Parathyroid adenoma (tissue), 2 donors: ENCODE measurements around the gene TMEM131L.

Experiments
- H2AFZ ChIP-seq: fragments of 300-600 bp; sonication (generic); one replicate; pipeline ENCODE4 v1.7.0; 2017; ENCODE audit warnings: antibody characterized with exemption, mild to moderate bottlenecking
- H3K27ac ChIP-seq: fragments of 300-600 bp; sonication (generic); one replicate; pipeline ENCODE4 v1.7.0; 2017
- H3K27me3 ChIP-seq: fragments of 300-600 bp; sonication (generic); one replicate; pipeline ENCODE4 v1.7.0; 2017; ENCODE audit warnings: low read length; ENCODE audit not compliant: control insufficient read depth, insufficient read depth
- H3K36me3 ChIP-seq: fragments of 300-600 bp; sonication (generic); one replicate; pipeline ENCODE4 v1.7.0; 2017; ENCODE audit warnings: low read length; ENCODE audit not compliant: control insufficient read depth, insufficient read depth
- H3K4me1 ChIP-seq: fragments of 300-600 bp; sonication (generic); one replicate; pipeline ENCODE4 v1.7.0; 2017; ENCODE audit warnings: control low read depth
- H3K4me2 ChIP-seq: fragments of 300-600 bp; sonication (generic); one replicate; pipeline ENCODE4 v1.7.0; 2017; ENCODE audit warnings: low read length
- H3K4me3 ChIP-seq: fragments of 300-600 bp; sonication (generic); one replicate; pipeline ENCODE4 v1.7.0; 2017; ENCODE audit warnings: low read depth, low read length
- H3K79me2 ChIP-seq: fragments of 300-600 bp; sonication (generic); one replicate; pipeline ENCODE4 v1.7.0; 2017; ENCODE audit warnings: control low read depth
- H3K9ac ChIP-seq: fragments of 300-600 bp; sonication (generic); one replicate; pipeline ENCODE4 v1.7.0; 2017; ENCODE audit warnings: mild to moderate bottlenecking
- H3K9me3 ChIP-seq: fragments of 300-600 bp; sonication (generic); one replicate; pipeline ENCODE4 v1.7.0; 2017; ENCODE audit warnings: low read length; ENCODE audit not compliant: control insufficient read depth
- CTCF ChIP-seq: fragments of 300-600 bp; sonication (generic); IDR thresholded peaks from one replicate; pipeline ENCODE4 v1.7.0; 2017; ENCODE audit warnings: antibody characterized with exemption, mild to moderate bottlenecking
- donor health status: primary hyperparathyroidism.

The TMEM131L gene

GRCh38 chr4:153643406-153644383, 177.5 kb downstream of the TMEM131L start:
- no peak overlapping the region for H3K27ac ChIP-seq
- H3K27me3 ChIP-seq, result no peaks in the 10 kb centered on the region
- no peak overlapping the region for H3K4me2 ChIP-seq
- peak; percentile 12 for TF ChIP-seq CTCF
- H3K36me3 ChIP-seq, result no peaks in the 10 kb centered on the region
- no peak overlapping the region for H3K9ac ChIP-seq
- H2AFZ ChIP-seq, result no peak overlapping the region
- no peaks in the 10 kb centered on the region for H3K4me1 ChIP-seq
- H3K79me2 ChIP-seq, result no peaks in the 10 kb centered on the region
- no peaks in the 10 kb centered on the region for H3K9me3 ChIP-seq
- no peak overlapping the region for H3K4me3 ChIP-seq

- no peaks in the 10 kb centered on the region for H3K9me3 ChIP-seq
- no peak for TF ChIP-seq CTCF
- no peak overlapping the region for H3K4me2 ChIP-seq
- H3K36me3 ChIP-seq, result no peaks in the 10 kb centered on the region
- H3K4me3 ChIP-seq, result no peak overlapping the region
- H3K9ac ChIP-seq, result no peak overlapping the region
- H3K27ac ChIP-seq, result no peak overlapping the region
- no peaks in the 10 kb centered on the region for H3K27me3 ChIP-seq
- no peak overlapping the region for H2AFZ ChIP-seq
- no peaks in the 10 kb centered on the region for H3K4me1 ChIP-seq
- H3K79me2 ChIP-seq, result no peaks in the 10 kb centered on the region
Measured at GRCh38 chr4:153645183-153645582, 179.0 kb downstream of the TMEM131L start.

GRCh38 chr4:153646261-153646660, 180.1 kb downstream of the TMEM131L start:
- H3K9me3 ChIP-seq, result no peaks in the 10 kb centered on the region
- H3K4me3 ChIP-seq, result no peak overlapping the region
- no peak overlapping the region for H3K27ac ChIP-seq
- H3K36me3 ChIP-seq, result no peaks in the 10 kb centered on the region
- no peak for TF ChIP-seq CTCF
- H3K4me1 ChIP-seq, result no peaks in the 10 kb centered on the region
- no peak overlapping the region for H3K9ac ChIP-seq
- H3K27me3 ChIP-seq, result no peaks in the 10 kb centered on the region
- no peak overlapping the region for H2AFZ ChIP-seq
- H3K79me2 ChIP-seq, result no peaks in the 10 kb centered on the region
- no peak overlapping the region for H3K4me2 ChIP-seq

DNA sequence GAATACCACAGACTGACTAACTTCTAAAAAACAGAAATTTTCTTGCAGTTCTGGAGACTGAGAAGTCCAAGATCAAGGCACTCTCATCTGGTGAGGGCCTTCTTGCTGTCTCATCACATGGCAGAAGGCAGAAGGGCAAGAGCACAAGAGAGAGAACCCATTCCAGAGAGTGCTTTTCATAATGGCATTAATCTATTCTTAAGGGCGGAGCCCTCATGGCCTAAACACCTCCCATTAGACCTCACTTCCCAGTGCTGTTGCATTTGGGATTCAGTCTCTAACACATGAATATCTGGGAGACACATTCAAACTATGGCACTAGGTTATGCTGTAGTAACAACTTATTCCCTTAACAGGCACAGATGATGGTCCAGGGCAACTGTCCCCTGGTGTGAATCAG, 180.8 kb downstream of the TMEM131L start:
- Histone ChIP-seq H3K36me3 (no peaks in the 10 kb centered on the region), H3K4me1 (no peaks in the 10 kb centered on the region), H3K27me3 (no peaks in the 10 kb centered on the region), H3K9ac (no peak overlapping the region), H3K4me2 (no peak overlapping the region), H3K27ac (no peak overlapping the region), H3K79me2 (no peaks in the 10 kb centered on the region), H3K9me3 (no peaks in the 10 kb centered on the region), H2AFZ (no peak overlapping the region), H3K4me3 (no peak overlapping the region)
- no peak for TF ChIP-seq CTCF

DNA sequence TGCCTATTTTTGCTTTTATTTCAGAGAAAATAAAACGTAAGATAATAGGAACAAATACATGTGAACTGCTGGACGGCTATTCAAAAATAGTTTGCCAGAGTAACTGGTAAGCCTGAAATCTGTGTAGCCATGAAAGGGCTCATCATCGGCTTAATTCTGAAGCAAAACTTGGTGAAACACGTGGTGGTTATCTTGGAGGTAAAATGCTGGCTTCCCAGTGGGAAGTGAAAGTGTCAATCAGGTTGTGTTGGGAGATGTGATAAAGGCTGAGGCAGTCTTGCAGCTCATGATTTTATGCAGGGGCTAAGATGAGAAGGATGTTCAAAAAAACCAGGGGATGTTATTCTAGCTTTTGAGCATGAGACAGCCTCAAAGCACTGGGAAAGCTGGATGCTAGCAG, 181.8 kb downstream of the TMEM131L start:
- Histone ChIP-seq H3K4me3 (no peak overlapping the region), H3K4me2 (no peak overlapping the region), H2AFZ (no peak overlapping the region), H3K9ac (no peak overlapping the region), H3K27ac (no peak overlapping the region), H3K79me2 (no peaks in the 10 kb centered on the region), H3K36me3 (no peaks in the 10 kb centered on the region), H3K9me3 (no peaks in the 10 kb centered on the region), H3K27me3 (no peaks in the 10 kb centered on the region), H3K4me1 (no peaks in the 10 kb centered on the region)
- TF ChIP-seq CTCF, result no peak
